GM21825 (cell line): ENCODE measurements around the gene SELENOV.

Experiments used
- ATAC-seq: cut with Tn5 transposase; IDR thresholded peaks from one replicate; pipeline ENCODE4 v1.9.1; 2021; ENCODE audit warnings: mild to moderate bottlenecking, moderate library complexity; ENCODE audit not compliant: unreplicated experiment

Gene SELENOV

DNA sequence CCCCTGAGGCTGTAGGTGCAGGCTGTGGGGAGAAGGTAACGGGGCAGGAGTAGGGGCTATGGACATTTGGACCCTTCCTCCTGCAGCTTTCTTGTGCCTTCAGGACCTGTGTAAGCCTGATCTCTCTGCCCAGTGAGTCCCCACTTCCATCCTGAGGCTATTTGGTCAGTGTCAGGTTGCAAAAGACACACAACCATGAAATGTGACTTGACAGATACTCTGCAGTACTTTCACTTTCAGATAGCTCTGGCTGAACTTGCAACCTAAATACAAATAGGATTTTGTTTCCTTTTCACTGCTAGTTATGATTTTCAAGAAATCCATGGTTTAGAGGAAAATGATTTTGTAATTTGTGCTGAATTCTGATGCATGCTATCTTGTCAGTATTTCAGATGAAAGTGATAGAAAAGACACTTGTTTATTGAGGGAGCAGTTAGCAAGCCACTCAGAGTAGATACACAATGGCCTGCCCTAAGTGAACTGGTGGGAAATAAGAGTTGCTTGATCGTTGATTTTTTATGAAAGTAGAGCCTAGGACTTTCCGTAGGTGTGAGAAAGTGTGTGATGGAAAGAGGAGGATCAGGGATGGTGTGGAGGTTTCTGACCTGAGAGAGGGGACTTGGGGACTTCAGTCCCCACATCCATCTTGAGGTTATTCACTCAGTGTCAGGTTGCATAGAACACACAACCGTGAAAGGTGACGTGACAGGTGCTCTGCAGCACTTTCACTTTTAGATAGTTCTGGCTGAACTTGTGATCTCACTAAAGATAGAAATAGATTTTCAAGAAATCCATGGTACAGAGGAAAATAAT lies 43.1 kb downstream of the SELENOV start:
- ATAC-seq, result peak; percentile 48

- ATAC-seq, result no peak
These were observed 43.7 kb downstream of the SELENOV start for GRCh38 chr19:39558624-39559117.

DNA sequence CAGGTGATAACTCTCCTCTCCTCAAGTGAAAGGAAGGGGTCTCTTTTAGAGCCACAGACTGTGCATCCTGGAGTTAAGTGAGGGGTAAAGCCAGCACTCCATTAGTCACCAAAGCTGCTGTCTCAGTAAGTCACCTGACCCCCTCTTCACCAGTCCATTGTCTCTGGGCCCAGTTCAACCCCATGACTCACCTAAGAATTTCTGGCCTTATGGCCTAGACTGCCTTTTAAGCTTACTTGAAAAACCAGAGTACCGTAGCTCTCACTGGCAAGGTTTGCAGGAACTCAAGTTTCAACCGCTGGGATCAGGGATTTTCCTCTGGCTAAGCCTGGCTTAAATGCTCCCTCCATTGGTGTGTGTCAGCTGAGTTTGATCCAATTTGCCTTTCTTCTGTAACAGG lies 48.5 kb downstream of the SELENOV start:
- ATAC-seq, result no peak

DNA sequence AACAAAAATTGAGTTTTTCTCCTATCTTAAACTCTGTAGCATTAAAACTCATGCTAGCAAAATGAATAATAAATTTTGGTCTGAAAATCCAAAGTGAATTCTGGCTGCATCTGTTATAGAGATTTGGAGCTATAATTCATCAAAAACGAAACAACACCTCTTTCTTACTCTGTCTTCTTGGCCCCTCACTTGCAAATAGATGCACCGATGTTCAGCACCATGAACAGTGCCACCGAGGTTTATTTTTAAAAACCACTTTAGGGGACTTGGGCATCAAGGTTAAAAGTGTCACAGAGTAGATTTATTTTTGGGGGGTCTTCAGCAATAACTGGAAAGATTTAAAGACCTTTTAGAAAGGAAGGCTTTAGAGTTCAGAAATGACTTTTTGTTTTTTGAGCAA lies 51.1 kb downstream of the SELENOV start:
- ATAC-seq, result no peak

GRCh38 chr19:39568604-39569003 lies 53.7 kb downstream of the SELENOV start:
- ATAC-seq, result no peak
